HCT116 (cell line): ENCODE results near the gene GABBR1.

Experiments
- CTCF ChIP-seq, 3 experiments: fragments of 200-600 bp in 1 of 3; sonication (generic) in 1 of 3; IDR thresholded peaks in 2 of 3; conservative IDR thresholded peaks in 1 of 3; 2 replicates each; pipeline ENCODE4 v1.5.1; 2012 to 2017; ENCODE audit warnings: low read depth in 2 of 3, low read length in 2 of 3, antibody characterized with exemption in 1 of 3, borderline replicate concordance in 1 of 3, control low read depth in 1 of 3, mild to moderate bottlenecking in 1 of 3, mixed read lengths in 1 of 3, mixed run types in 1 of 3, moderate library complexity in 1 of 3; ENCODE audit not compliant: insufficient read depth in 1 of 3
- EZH2 ChIP-seq: fragments of 200-600 bp; sonication (generic); IDR thresholded peaks from 2 replicates; pipeline ENCODE4 v1.6.1; 2017; ENCODE audit warnings: antibody characterized with exemption, mixed run types
- POLR2A ChIP-seq: IDR thresholded peaks from 2 replicates; pipeline ENCODE4 v1.7.0; 2011; ENCODE audit warnings: borderline replicate concordance; ENCODE audit not compliant: insufficient read depth, insufficient read length; ENCODE audit errors: extremely low read depth
- POLR2AphosphoS5 ChIP-seq: IDR thresholded peaks from 2 replicates; pipeline ENCODE4 v1.6.1; 2011; ENCODE audit warnings: mild to moderate bottlenecking, low read depth, low read length, moderate library complexity
- RAD21 ChIP-seq: IDR thresholded peaks from 2 replicates; pipeline ENCODE4 v1.6.1; 2012; ENCODE audit warnings: low read depth, mild to moderate bottlenecking
- SIN3A ChIP-seq: IDR thresholded peaks from 2 replicates; pipeline ENCODE4 v1.6.1; 2012; ENCODE audit warnings: low read depth
- YY1 ChIP-seq: IDR thresholded peaks from 2 replicates; pipeline ENCODE4 v1.6.1; 2011; ENCODE audit warnings: low read length, low read depth, moderate library complexity, mild to moderate bottlenecking; ENCODE audit not compliant: insufficient replicate concordance; ENCODE audit errors: extremely low read depth
- ZBTB33 ChIP-seq: IDR thresholded peaks from 2 replicates; pipeline ENCODE4 v1.6.1; 2011; ENCODE audit warnings: mild to moderate bottlenecking, low read length, moderate library complexity; ENCODE audit not compliant: insufficient replicate concordance; ENCODE audit errors: extremely low read depth
- ZNF274 ChIP-seq: fragments of 200-500 bp; sonication (Bioruptor generic); IDR thresholded peaks from 2 replicates; pipeline ENCODE4 v1.6.1; 2014; ENCODE audit warnings: mild to moderate bottlenecking, low read depth, low read length, inconsistent platforms
- TF ChIP-seq, protein P1 (sequence below): IDR thresholded peaks from 2 replicates; pipeline ENCODE4 v1.6.1; 2012

DNA sequence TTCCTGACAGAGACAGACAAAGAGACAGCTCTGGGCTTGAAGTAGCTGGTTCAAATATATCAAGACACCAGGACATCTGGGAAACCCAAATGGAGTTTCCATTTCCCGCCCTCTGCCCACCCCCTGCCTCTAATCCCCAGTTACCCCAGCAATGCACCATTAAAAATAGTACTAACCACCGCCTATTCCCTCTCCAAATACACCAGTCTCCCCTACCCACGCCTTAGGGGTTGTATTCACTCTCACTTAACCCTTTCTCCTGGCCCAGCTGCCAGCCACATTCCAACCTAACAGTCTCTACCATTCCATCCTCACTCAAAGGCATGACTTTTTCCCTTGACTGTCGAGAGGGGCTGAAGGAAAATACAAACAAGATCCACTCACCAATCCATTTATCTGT is 22.4 kb downstream of the GABBR1 start:
- no peak for TF ChIP-seq POLR2A
- TF ChIP-seq CTCF (IDR thresholded peaks at IDR 0.05 in 2 of 3, conservative IDR thresholded peaks at IDR 0.05 in 1 of 3; ENCODE audit: borderline replicate concordance in 1 of 3, insufficient read depth in 1 of 3, low read depth in 2 of 3, low read length in 2 of 3), result no peak
- TF ChIP-seq EZH2, result no peak
- no peak for TF ChIP-seq RAD21
- no peak for TF ChIP-seq POLR2AphosphoS5
- TF ChIP-seq, protein P1, sequence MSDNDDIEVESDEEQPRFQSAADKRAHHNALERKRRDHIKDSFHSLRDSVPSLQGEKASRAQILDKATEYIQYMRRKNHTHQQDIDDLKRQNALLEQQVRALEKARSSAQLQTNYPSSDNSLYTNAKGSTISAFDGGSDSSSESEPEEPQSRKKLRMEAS, result no peak
- TF ChIP-seq YY1, result no peak
- TF ChIP-seq SIN3A, result no peak
- no peak for TF ChIP-seq ZNF274
- no peak for TF ChIP-seq ZBTB33
